Activated CD4-positive, alpha-beta T cell treated with anti-CD3 and anti-CD28 coated beads, Interleukin-2, Interleukin-4, amounts not matched to agents 100 ng/mL and 50 ng/mL, durations not matched to agents 16 hours and 8 hours (primary cell): ENCODE data around the gene RFX1.
A peak's percentile ranks its signal among the peaks of the same experiment; 100 is the strongest.
"Not testable (repeated sequence)": the region's sequence is repeated elsewhere in the genome, so short reads cannot be mapped to it uniquely, and the experiment has no call there.

ENCODE experiments used
- DNase-seq: peaks from one replicate; pipeline ENCODE4 v3.0.0-alpha.2; 2020; ENCODE audit warnings: low spot score

Gene RFX1

GRCh38 chr19:14026652-14027192 lies 20.6 kb upstream of the RFX1 start:
- DNase-seq, result not testable (repeated sequence)

GRCh38 chr19:14023404-14024235 lies 17.5 kb upstream of the RFX1 start:
- no peak for DNase-seq

- no peak for DNase-seq
These were observed 16.3 kb upstream of the RFX1 start for GRCh38 chr19:14022469-14022868.

GRCh38 chr19:14021474-14021873 lies 15.4 kb upstream of the RFX1 start:
- DNase-seq, result no peak

- DNase-seq, result not testable (repeated sequence)
These were observed 13.6 kb upstream of the RFX1 start for GRCh38 chr19:14019739-14020138.

GRCh38 chr19:14019100-14019499 lies 13.0 kb upstream of the RFX1 start:
- no peak for DNase-seq

GRCh38 chr19:14015524-14016035 lies 9.5 kb upstream of the RFX1 start:
- no peak for DNase-seq

GRCh38 chr19:14012378-14012915 lies 6.3 kb upstream of the RFX1 start:
- DNase-seq, result no peak

GRCh38 chr19:14006766-14007562 lies 844 bp upstream of the RFX1 start:
- DNase-seq, result no peak

- peak; percentile 95 for DNase-seq
These were observed 603 bp downstream of the RFX1 start for GRCh38 chr19:14005349-14006084.

GRCh38 chr19:14004619-14005348 lies 1.3 kb downstream of the RFX1 start:
- no peak for DNase-seq

- DNase-seq, result no peak
These were observed 2.7 kb downstream of the RFX1 start for GRCh38 chr19:14003251-14004055.

GRCh38 chr19:14002571-14003250 lies 3.4 kb downstream of the RFX1 start:
- DNase-seq, result no peak

GRCh38 chr19:14000691-14001375 lies 5.3 kb downstream of the RFX1 start:
- DNase-seq, result no peak

- no peak for DNase-seq
These were observed 7.0 kb downstream of the RFX1 start for GRCh38 chr19:13999085-13999484.

- no peak for DNase-seq
These were observed 7.7 kb downstream of the RFX1 start for GRCh38 chr19:13998426-13998825.

- no peak for DNase-seq
These were observed 8.5 kb downstream of the RFX1 start for GRCh38 chr19:13997631-13997962.

GRCh38 chr19:13996928-13997630 lies 9.0 kb downstream of the RFX1 start:
- DNase-seq, result no peak
